Measurements from ENCODE around the gene PDE2A.
A peak's percentile ranks its signal among the peaks of the same experiment; 100 is the strongest.

The PDE2A gene

DNA sequence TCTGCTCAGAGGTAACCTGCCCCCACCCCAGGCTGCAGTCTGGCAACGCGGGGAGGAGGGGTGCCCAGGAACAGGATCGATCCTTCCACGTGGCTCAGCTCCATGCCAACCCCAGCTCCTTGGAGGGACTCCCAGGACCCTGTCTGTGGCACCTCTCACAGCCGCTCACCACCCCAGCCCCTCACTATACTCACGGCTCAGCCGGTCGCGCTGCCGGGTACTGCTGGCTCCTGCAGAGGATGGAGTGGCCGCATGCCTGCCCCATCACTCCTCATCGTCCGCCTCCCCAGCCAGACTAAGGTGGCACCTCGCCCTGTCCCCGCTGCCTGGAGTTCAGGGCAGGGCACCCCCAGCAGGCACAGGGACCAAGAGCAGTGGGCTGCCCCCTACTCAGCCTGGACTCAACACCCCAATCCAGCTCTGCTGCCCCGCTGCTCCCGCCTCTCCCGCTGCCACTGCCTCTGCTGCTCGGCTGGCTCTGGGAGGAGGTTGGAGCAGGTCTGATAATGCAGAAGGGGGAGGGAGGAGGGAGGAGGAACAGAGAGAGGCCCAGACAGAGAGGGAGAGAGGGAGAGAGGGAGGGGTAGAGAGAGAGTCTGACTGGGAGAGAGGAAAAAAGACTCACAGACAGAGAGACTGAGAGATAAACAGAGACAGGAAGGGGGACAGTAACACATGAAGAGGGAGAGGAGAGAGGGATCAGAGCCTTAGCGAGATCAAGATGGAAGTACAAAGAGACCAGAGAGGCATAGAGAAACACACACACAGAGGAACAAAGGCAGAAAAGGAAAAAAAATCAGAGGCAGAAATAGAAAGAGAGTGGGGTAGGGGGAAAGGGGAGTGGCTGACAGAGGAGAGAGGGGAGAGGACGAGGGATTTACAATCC is at the start of gene PDE2A:
TSS of gene PDE2A (minus strand) at position 480 of the 886 bp plus-strand sequence. CDS start at position 265, 215 bp downstream.
- DNase-seq (ENCODE audit: low spot score): no peak

GRCh38 chr11:72723508-72723907 is 49.3 kb upstream of the PDE2A start:
- DNase-seq (ENCODE audit: low spot score): no peak

DNA sequence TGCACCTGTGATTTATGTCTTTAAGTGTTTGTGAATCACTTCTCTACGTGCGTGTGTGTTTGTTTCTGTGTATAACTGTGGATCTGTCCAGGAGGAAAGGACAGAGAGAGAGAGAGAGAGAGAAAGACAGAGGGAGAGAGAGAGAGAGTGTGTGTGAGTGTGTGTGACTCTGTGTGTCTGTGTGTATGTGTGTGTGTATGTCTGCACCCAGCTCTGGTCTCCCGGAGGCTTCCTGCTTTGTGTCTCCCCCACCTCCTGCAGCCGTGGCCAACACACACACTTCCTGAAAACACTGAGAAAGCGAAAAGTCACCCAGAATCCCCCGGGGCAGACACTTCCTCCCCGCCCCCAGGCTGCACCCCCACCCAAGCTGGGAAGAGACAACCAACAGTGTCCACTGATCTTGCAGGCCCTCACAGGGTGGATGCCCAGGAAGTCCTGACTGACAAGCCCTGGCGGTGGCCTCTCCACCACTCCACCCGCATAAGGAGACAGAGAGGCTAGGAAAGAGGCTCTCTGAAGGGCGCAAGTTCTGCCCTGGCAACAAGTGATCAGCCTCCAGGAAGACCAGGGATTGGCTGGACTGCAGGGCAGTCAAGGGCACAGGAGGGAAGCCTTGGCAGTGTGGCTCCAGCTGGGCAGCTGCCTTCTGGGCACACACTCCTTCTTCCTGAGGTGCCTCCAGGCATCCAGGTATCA is 48.0 kb upstream of the PDE2A start:
- peak; percentile 94 for DNase-seq (ENCODE audit: low spot score)

DNA sequence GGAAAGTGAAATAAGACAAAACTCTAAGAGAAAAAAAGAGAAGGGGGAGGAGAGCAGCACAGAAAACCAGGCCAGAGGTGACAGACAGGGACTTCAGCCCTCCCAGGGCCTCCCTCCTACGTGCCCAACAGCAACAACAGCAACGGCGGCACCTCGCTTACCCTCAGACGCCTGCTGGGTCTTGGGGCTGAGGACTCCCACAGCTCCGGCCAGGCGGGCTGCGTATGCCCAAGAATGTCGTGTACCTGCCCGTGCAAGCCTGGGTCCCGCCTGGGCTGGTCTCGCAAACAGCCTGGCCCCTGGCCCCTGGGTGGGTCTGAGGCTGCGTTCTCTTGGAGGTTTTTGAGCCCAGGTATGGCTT is 47.4 kb upstream of the PDE2A start:
- no peak for DNase-seq (ENCODE audit: low spot score)

- no peak for DNase-seq (ENCODE audit: low spot score)
Observed at GRCh38 chr11:72721276-72721675, 47.1 kb upstream of the PDE2A start.

DNA sequence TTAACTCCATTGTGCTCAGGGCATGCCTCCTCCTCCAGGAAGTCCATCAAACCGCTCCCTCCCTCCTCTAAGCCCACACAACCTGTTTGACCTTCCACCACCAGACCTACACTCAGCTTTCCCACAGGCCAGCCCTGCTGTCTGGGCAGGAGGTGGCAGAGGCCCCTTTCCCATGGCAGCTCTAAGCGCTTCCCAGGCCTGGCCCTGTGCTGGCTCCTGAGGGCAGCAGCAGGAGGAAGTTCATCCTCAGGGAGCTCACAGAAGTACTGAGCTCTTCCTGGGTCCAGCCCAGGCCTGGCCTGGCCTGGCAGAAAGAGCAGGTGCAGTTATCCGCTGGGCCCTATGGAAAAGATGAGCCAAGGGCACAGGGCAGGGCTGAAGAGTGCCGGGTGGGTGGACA is 46.6 kb upstream of the PDE2A start:
- no peak for DNase-seq (ENCODE audit: low spot score)

GRCh38 chr11:72720047-72720446 is 45.8 kb upstream of the PDE2A start:
- DNase-seq (ENCODE audit: low spot score): no peak

- DNase-seq (ENCODE audit: low spot score): no peak
Observed at GRCh38 chr11:72719551-72719950, 45.3 kb upstream of the PDE2A start.

- DNase-seq (ENCODE audit: low spot score): no peak
Observed at GRCh38 chr11:72719144-72719543, 44.9 kb upstream of the PDE2A start.

DNA sequence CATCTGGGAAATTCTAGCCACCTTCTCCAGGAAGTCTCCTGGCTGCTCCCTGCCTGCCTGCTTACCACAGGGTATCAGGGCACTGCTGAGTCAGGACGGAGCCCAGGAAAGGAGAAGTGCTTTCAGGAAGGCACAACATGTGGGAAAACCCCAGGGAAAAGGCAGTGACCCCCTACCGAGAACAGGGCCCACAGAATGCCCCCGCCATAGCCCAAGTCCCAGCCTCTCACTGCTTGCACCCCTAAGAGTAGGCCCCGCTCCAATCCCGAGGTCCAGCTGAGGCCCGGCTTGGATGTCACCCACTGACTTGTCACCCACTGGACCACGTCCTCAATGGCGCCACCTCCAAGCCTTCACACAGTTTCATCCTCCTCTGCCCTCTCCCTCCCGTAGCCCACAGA is 43.9 kb upstream of the PDE2A start:
- DNase-seq (ENCODE audit: low spot score): no peak

DNA sequence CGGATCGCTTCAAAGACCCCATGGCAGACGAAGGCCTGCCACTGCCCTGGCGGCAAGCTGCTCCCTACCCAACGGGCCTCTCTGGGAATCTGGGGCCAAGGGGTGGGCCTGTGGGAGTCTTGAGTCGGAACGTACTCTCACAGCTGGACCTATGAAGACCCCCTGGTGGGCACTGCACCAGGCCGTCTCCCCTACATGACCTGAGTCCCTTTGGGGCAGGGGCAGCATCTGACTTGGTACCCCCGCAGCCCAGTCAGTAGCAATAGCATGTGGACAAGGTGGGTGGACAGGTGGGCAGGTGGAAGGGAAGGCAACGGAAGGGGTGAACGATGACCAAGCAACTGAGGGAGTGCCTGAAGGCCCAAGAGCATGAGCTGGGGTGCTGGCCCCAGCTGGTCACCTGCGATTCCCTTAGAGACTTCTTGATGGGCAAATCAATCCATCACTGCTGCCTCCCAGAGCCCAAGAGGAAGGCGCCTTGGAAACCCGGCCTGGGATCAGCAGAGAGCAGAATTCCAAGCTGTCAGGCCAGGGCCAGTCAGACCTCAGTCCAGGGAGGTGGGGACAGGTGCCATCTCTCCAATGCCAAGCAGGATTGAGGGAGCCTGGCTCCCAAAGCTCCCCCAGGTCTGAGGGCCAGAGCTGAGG is 42.7 kb upstream of the PDE2A start:
- DNase-seq (ENCODE audit: low spot score): no peak

- DNase-seq (ENCODE audit: low spot score): no peak
Observed at GRCh38 chr11:72716290-72716689, 42.1 kb upstream of the PDE2A start.

DNA sequence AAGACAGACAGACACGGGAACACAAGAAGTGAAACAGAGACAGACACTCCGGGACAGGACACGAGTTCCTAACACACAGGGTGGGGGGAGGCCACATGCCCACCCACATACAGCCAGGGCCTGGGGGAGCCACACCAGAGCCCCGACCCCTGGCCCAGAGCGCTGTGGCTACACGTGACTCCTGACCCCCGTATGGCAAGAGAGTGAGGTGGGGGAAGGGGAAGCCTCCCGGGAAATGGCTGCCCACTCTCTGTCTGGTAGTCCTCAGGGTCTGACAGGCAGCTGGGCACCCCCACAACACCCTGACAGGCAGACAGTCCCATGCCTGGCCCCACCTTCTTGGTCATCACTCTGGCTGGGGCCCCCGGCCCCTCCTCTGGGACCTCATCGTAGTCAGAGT is 38.6 kb upstream of the PDE2A start:
- no peak for DNase-seq (ENCODE audit: low spot score)

DNA sequence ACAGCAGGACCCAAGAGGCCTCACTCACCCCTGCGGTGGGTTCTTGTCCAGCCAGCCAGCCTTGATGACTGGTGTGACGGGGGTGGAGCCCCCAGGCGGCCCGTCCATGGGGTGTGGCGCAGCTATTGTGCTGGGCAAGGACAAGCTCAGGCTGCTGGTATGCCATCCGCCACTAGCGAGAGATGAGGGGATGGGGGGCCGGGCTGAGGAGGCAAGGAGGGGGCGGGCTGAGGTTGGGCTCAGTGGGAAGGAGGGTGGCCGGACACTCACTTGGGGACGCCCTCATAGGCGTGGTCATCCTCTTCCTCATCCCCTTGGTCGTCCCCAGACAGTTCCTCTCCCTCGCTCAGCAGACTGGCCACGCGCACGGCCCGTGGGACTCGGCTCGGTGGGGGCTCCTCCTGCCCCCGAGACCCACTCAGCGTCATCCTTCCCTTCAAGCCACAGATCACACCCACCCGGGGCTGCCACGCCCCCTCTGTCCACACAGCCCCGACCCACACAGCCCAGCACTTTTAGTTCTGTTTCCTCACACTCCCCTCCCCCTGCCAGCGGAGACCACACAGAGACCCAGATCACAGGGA is 38.0 kb upstream of the PDE2A start:
- no peak for DNase-seq (ENCODE audit: low spot score)

- no peak for DNase-seq (ENCODE audit: low spot score)
Observed at GRCh38 chr11:72711141-72711540, 36.9 kb upstream of the PDE2A start.

DNA sequence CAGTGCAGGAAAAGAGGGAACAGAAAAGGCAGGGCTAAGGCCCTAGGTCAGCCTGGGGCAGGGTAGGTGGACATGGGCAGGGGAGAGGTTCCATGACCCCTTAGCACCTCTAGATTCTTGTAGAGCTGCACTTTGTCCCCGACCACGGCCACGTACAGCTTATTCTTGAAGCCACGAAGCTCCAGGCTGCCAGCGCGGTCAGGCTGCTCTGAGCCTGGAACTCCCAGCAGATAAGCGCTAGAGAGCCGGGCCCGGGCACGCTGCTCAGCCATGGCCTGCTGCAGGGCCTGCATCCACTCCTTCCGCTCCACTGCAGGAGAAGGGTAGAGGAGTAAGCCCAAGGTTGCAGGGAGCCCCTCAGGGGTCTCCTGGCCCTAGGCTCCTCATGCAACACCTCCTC is 36.1 kb upstream of the PDE2A start:
- DNase-seq (ENCODE audit: low spot score): no peak

DNA sequence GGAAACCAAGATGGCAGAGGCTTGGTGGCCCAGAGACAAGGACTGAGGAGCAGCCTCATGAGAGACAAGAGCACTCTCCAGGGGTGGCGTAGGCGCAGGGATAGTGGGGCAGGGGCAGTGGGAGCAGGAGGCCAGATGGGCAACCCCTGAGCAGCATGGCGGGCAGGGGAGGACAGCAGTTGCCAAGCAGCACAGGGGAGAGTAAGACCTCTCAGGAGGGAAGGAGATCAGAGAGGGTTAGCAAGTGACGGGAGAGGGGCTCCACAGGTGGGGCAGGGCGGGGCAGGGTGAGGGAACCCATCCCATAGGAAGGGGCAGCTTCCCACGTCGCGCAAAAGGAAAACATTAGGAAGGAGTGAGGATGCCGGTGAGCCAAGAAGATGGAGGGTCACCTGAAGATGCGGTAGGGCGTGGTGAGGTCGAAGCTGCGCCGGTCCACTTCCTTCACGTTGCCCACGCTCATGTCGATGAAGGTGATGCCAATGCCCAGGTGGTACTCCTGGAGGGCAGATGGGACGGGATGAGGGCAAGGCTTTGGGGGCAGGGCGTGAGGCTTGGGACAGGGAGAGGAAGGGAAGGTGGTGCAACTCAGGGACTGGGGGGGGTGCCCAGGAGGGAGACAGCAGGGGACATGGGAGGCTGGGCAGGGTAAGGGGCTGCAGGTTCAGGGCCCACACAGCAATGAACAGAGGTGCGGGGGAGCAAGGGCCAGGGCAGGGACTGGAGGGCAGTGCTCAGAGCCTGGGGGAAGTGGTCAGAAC is 35.4 kb upstream of the PDE2A start:
- no peak for DNase-seq (ENCODE audit: low spot score)

DNA sequence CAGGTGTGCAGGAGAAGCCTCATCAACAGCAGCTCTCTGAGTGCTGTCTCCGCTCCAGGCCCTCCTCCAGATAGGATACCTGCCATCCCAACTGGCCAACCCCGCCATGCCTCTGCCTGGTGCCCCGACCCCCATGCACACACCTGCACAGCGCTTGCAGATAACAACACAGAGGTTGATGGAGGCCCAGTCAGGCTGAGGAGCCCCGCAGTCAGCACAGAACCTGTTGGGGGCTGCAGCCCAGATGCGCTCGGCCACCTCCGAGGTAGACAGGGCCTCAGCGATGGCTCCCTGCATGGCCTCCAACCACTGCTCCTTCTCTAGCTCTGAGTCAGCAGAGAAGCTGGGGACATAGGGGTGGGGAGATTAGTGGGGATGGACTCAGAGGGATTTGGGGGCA is 32.8 kb upstream of the PDE2A start:
- DNase-seq (ENCODE audit: low spot score): no peak

GRCh38 chr11:72706579-72706978 is 32.4 kb upstream of the PDE2A start:
- no peak for DNase-seq (ENCODE audit: low spot score)

GRCh38 chr11:72705442-72706365 is 31.5 kb upstream of the PDE2A start:
- no peak for DNase-seq (ENCODE audit: low spot score)

DNA sequence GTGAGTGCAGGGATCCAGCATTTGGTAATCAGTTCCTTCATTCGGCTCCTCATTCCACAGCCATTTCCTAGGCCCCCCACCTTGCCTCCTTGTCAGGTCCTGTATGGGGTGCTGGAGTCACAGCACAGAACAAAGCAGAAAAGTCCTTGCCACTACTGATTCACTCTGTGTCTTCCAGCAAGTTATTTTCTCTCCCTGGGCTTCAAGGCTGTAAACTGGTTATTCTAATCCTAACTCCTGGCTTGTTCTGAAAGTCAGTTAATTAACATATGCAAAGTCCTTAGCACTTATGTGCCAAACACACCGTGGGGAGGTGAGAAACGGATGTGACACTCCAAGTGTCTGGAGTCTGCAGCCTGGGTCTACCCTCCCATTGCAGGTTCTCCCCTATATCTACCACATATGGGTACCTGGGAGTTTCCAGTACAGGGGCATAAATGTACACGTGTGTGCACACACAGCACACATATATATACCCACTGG is 30.6 kb upstream of the PDE2A start:
- no peak for DNase-seq (ENCODE audit: low spot score)

Measured in cerebellar cortex (tissue), 1 donor.